ENCODE data around the gene CSK.

The CSK gene

GRCh38 chr15:74828835-74829234 is 47.0 kb downstream of the CSK start:
- DNase-seq, result no peak

- DNase-seq, result peak; percentile 45
These were observed 47.6 kb downstream of the CSK start for GRCh38 chr15:74829486-74829885.

GRCh38 chr15:74829991-74830390 is 48.1 kb downstream of the CSK start:
- DNase-seq, result no peak

GRCh38 chr15:74830868-74831267 is 49.0 kb downstream of the CSK start:
- DNase-seq, result no peak

GRCh38 chr15:74831813-74832495 is 50.1 kb downstream of the CSK start:
- no peak for DNase-seq

- no peak for DNase-seq
These were observed 50.9 kb downstream of the CSK start for GRCh38 chr15:74832826-74833225.

GRCh38 chr15:74833376-74834107 is 51.7 kb downstream of the CSK start:
- no peak for DNase-seq

GRCh38 chr15:74835312-74835823 is 53.5 kb downstream of the CSK start:
- DNase-seq, result peak; percentile 41

GRCh38 chr15:74836846-74837245 is 55.0 kb downstream of the CSK start:
- no peak for DNase-seq

GRCh38 chr15:74837482-74838136 is 55.7 kb downstream of the CSK start:
- DNase-seq, result no peak

- no peak for DNase-seq
These were observed 56.2 kb downstream of the CSK start for GRCh38 chr15:74838137-74838516.

GRCh38 chr15:74838746-74839525 is 57.1 kb downstream of the CSK start:
- no peak for DNase-seq

GRCh38 chr15:74839526-74840395 is 57.9 kb downstream of the CSK start:
- DNase-seq, result no peak

GRCh38 chr15:74840851-74841775 is 59.2 kb downstream of the CSK start:
- no peak for DNase-seq

- no peak for DNase-seq
These were observed 60.1 kb downstream of the CSK start for GRCh38 chr15:74841891-74842373.

GRCh38 chr15:74842581-74843444 is 60.9 kb downstream of the CSK start, which contains the start of gene ULK3:
ULK3 (minus strand) TSS chr15:74843156; CDS start chr15:74843105, 51 bp downstream.
- DNase-seq, result peak; percentile 91

GRCh38 chr15:74843445-74843828 is 61.6 kb downstream of the CSK start:
- no peak for DNase-seq

- no peak for DNase-seq
These were observed 62.0 kb downstream of the CSK start for GRCh38 chr15:74843891-74844299.

Data from HCEC 1CT (cell line).